WERI-Rb-1 (cell line): Measurements from ENCODE around the gene TMEM236.
A peak's percentile ranks its signal among the peaks of the same experiment; 100 is the strongest.

ENCODE experiments used
- DNase-seq: peaks from one replicate; pipeline ENCODE4 v3.0.0-alpha.2; 2020
- H3K27ac ChIP-seq: fragments of 250-450 bp; sonication (Bioruptor Pico); 2 replicates; pipeline ENCODE4 v1.5.1; 2020; ENCODE audit warnings: mild to moderate bottlenecking, moderate library complexity
- H3K27me3 ChIP-seq: fragments of 250-450 bp; sonication (Bioruptor Pico); 2 replicates; pipeline ENCODE4 v1.5.1; 2021; ENCODE audit warnings: mild to moderate bottlenecking, low read depth, moderate library complexity; ENCODE audit not compliant: insufficient read depth, severe bottlenecking
- H3K36me3 ChIP-seq: fragments of 250-450 bp; sonication (Bioruptor Pico); 2 replicates; pipeline ENCODE4 v1.5.1; 2020; ENCODE audit warnings: mild to moderate bottlenecking, moderate library complexity
- H3K4me3 ChIP-seq: 2 replicates; pipeline ENCODE4 v1.5.1; 2011; ENCODE audit warnings: low read depth, mild to moderate bottlenecking, control low read depth, low read length
- H3K9me3 ChIP-seq: fragments of 250-450 bp; sonication (Bioruptor Pico); 2 replicates; pipeline ENCODE4 v1.5.1; 2021; ENCODE audit warnings: mild to moderate bottlenecking, moderate library complexity; ENCODE audit not compliant: severe bottlenecking
- TF ChIP-seq, protein P1 (sequence below): IDR thresholded peaks from 2 replicates; pipeline ENCODE4 v1.5.1; 2011; ENCODE audit warnings: low read depth, mild to moderate bottlenecking, control low read depth, inconsistent platforms, low read length

The TMEM236 gene

DNA sequence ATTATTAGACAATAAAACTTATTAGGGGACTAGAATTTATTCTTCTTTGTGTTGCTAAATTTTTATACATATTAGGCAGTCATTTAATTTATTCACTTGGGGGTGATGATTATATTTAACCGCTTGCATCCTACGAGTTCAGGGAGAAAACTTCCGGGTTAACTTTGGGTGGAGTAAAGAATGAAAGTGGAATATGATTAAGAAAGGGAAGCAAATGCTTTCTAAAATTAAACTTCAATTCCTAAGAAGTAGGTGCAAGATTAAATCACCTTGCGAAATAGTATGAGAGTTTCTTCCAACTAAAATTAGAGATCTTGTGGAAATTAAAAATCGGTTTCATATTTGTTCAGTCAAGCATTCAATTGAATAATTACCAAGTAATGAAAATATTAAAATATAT, 90.6 kb downstream of the TMEM236 start:
- no peak for DNase-seq
- Histone ChIP-seq H3K9me3 (no peaks in the 10 kb centered on the region), H3K4me3 (no peak overlapping the region), H3K36me3 (no peaks in the 10 kb centered on the region), H3K27me3 (no peaks in the 10 kb centered on the region), H3K27ac (no peak overlapping the region)
- TF ChIP-seq, protein P1, sequence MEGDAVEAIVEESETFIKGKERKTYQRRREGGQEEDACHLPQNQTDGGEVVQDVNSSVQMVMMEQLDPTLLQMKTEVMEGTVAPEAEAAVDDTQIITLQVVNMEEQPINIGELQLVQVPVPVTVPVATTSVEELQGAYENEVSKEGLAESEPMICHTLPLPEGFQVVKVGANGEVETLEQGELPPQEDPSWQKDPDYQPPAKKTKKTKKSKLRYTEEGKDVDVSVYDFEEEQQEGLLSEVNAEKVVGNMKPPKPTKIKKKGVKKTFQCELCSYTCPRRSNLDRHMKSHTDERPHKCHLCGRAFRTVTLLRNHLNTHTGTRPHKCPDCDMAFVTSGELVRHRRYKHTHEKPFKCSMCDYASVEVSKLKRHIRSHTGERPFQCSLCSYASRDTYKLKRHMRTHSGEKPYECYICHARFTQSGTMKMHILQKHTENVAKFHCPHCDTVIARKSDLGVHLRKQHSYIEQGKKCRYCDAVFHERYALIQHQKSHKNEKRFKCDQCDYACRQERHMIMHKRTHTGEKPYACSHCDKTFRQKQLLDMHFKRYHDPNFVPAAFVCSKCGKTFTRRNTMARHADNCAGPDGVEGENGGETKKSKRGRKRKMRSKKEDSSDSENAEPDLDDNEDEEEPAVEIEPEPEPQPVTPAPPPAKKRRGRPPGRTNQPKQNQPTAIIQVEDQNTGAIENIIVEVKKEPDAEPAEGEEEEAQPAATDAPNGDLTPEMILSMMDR: no peak

DNA sequence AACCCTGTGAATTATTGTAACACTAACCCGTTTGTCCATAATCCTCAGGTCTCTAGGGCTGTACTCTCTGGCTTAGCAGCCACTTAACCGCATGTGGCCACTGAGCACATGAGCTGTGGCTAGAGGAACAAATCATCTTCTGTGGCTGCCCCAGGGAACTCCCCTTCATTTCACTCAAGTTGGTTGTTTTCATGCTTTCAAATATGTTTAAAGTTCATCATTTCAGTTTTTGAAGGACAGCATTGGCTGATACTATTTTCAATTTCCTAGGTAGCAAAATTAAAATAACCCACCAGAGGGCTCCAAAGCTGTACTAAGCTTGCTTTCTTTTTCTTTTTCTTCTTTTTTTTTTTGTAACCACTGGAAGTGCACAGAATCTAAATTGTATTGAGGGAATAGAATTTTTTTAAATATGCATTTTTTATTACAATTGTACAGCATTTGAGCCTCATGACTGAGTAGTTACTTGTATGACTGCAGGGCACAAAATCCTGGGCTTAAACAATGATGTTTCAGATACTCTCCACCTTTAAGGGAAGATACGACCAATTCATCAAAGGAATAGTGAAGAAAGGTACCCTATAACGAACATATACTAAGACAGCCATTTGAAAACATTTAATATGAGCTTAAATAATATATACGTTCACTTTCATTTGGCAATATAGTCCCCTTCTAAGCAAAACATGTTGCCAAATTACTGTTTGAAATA, 95.7 kb downstream of the TMEM236 start:
- no peak overlapping the region for H3K4me3 ChIP-seq
- H3K36me3 ChIP-seq: no peaks in the 10 kb centered on the region
- H3K9me3 ChIP-seq: no peaks in the 10 kb centered on the region
- TF ChIP-seq, protein P1: no peak
- no peak overlapping the region for H3K27ac ChIP-seq
- H3K27me3 ChIP-seq: no peaks in the 10 kb centered on the region
- DNase-seq: peak; percentile 16

DNA sequence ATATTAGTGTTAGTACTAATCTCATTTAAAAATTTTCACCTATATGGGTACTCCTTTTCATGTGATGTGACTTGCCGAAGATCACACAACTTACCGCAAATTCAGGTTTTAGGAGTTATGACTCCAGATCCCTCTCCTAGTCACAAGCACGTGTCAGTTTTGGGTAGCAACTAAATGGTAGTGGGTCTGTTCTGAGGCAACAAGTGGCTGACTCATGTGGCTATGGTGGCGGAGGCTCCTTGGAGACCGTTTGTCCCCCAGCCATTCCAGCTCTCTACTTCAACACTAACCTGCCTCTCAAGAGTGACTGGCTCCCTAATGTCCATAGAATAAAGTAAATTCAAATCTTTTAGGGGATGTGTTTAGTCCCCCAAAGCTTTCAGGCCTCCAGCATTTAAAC, 96.6 kb downstream of the TMEM236 start:
- H3K4me3 ChIP-seq: no peak overlapping the region
- TF ChIP-seq, protein P1: no peak
- H3K9me3 ChIP-seq: no peaks in the 10 kb centered on the region
- H3K36me3 ChIP-seq: no peaks in the 10 kb centered on the region
- no peak overlapping the region for H3K27ac ChIP-seq
- DNase-seq: no peak
- no peaks in the 10 kb centered on the region for H3K27me3 ChIP-seq
